KMS-11 (cell line): ENCODE results near the gene MYLK2.

Experiments used
- H2AFZ ChIP-seq: fragments of 200-600 bp; sonication (generic); 2 replicates; pipeline ENCODE4 v1.6.1; 2016; ENCODE audit warnings: antibody characterized with exemption, mixed run types, low read depth
- H3K27ac ChIP-seq: fragments of 200-600 bp; sonication (generic); 2 replicates; pipeline ENCODE4 v1.6.1; 2016; ENCODE audit warnings: mild to moderate bottlenecking, mixed run types
- H3K27me3 ChIP-seq: fragments of 200-600 bp; sonication (generic); 2 replicates; pipeline ENCODE4 v1.6.1; 2017; ENCODE audit warnings: mild to moderate bottlenecking, low read depth, mixed run types, moderate library complexity; ENCODE audit not compliant: insufficient read depth
- H3K36me3 ChIP-seq: fragments of 200-600 bp; sonication (generic); 2 replicates; pipeline ENCODE4 v1.6.1; 2017; ENCODE audit warnings: mild to moderate bottlenecking, mixed run types; ENCODE audit not compliant: insufficient read depth
- H3K4me1 ChIP-seq: fragments of 200-600 bp; sonication (generic); 2 replicates; pipeline ENCODE4 v1.6.1; 2016; ENCODE audit warnings: mild to moderate bottlenecking, low read depth, mixed run types; ENCODE audit not compliant: poor library complexity, severe bottlenecking
- H3K4me2 ChIP-seq: fragments of 200-600 bp; sonication (generic); 2 replicates; pipeline ENCODE4 v1.7.0; 2016; ENCODE audit warnings: mild to moderate bottlenecking, mixed run types
- H3K4me3 ChIP-seq: fragments of 200-600 bp; sonication (generic); IDR thresholded peaks from 2 replicates; pipeline ENCODE4 v1.6.1; 2017; ENCODE audit warnings: low read depth, low read length, mixed read lengths; ENCODE audit not compliant: insufficient read depth
- H3K79me2 ChIP-seq: fragments of 200-600 bp; sonication (generic); 2 replicates; pipeline ENCODE4 v1.6.1; 2016; ENCODE audit warnings: low read depth, mixed run types; ENCODE audit not compliant: insufficient read depth
- H3K9ac ChIP-seq: fragments of 200-600 bp; sonication (generic); 2 replicates; pipeline ENCODE4 v1.6.1; 2016; ENCODE audit warnings: mild to moderate bottlenecking, mixed run types
- H4K20me1 ChIP-seq: fragments of 200-600 bp; sonication (generic); 2 replicates; pipeline ENCODE4 v1.6.1; 2016; ENCODE audit warnings: mild to moderate bottlenecking, mixed run types; ENCODE audit not compliant: insufficient read depth
- CTCF ChIP-seq: fragments of 200-600 bp; sonication (generic); conservative IDR thresholded peaks from 2 replicates; pipeline ENCODE4 v1.6.1; 2017; ENCODE audit warnings: low read depth, mild to moderate bottlenecking, antibody characterized with exemption, low read length, moderate library complexity, mixed read lengths

Gene MYLK2

GRCh38 chr20:31857861-31858759 lies 39.0 kb downstream of the MYLK2 start:
- no peaks in the 10 kb centered on the region for H3K79me2 ChIP-seq
- H3K36me3 ChIP-seq: no peaks in the 10 kb centered on the region
- no peak overlapping the region for H3K4me3 ChIP-seq
- H3K27me3 ChIP-seq: peaks cover 87% of the 10 kb centered on the region
- peak overlapping the region; percentile 31; the same call in 1 of the 2 replicates for H3K4me2 ChIP-seq
- H4K20me1 ChIP-seq: no peaks in the 10 kb centered on the region
- TF ChIP-seq CTCF: no peak
- peaks cover 18% of the 10 kb centered on the region for H3K4me1 ChIP-seq
- no peak overlapping the region for H3K27ac ChIP-seq
- no peak overlapping the region for H3K9ac ChIP-seq
- no peak overlapping the region for H2AFZ ChIP-seq

GRCh38 chr20:31858760-31859083 lies 39.6 kb downstream of the MYLK2 start:
- Histone ChIP-seq H3K9ac (no peak overlapping the region), H3K4me1 (peaks cover 18% of the 10 kb centered on the region), H3K27ac (no peak overlapping the region), H2AFZ (no peak overlapping the region), H3K79me2 (no peaks in the 10 kb centered on the region), H3K4me2 (peak overlapping the region; percentile 31; the same call in 1 of the 2 replicates), H3K27me3 (peaks cover 81% of the 10 kb centered on the region), H3K4me3 (no peak overlapping the region), H3K36me3 (no peaks in the 10 kb centered on the region), H4K20me1 (no peaks in the 10 kb centered on the region)
- no peak for TF ChIP-seq CTCF

GRCh38 chr20:31859266-31859997 lies 40.3 kb downstream of the MYLK2 start:
- Histone ChIP-seq H2AFZ (no peak overlapping the region), H3K4me3 (no peak overlapping the region), H4K20me1 (no peaks in the 10 kb centered on the region), H3K36me3 (no peaks in the 10 kb centered on the region), H3K9ac (no peak overlapping the region), H3K4me1 (peaks cover 18% of the 10 kb centered on the region), H3K27ac (no peak overlapping the region), H3K27me3 (peaks cover 74% of the 10 kb centered on the region), H3K79me2 (no peaks in the 10 kb centered on the region), H3K4me2 (no peak overlapping the region; the same call in 1 of the 2 replicates)
- TF ChIP-seq CTCF: no peak

GRCh38 chr20:31859998-31860380 lies 40.8 kb downstream of the MYLK2 start:
- no peak overlapping the region for H2AFZ ChIP-seq
- peaks cover 18% of the 10 kb centered on the region for H3K4me1 ChIP-seq
- no peak overlapping the region for H3K4me3 ChIP-seq
- H3K27me3 ChIP-seq: peaks cover 69% of the 10 kb centered on the region
- H3K79me2 ChIP-seq: no peaks in the 10 kb centered on the region
- no peak overlapping the region for H3K27ac ChIP-seq
- H3K9ac ChIP-seq: no peak overlapping the region
- no peaks in the 10 kb centered on the region for H3K36me3 ChIP-seq
- no peaks in the 10 kb centered on the region for H4K20me1 ChIP-seq
- no peak for TF ChIP-seq CTCF
- no peak overlapping the region for H3K4me2 ChIP-seq
